HEK293 (cell line): ENCODE measurements around the gene PHF19.

ENCODE experiments used
- CTCF ChIA-PET: fragments of 350-600 bp; formaldehyde crosslinking; extraction: SDS; loops from one replicate; lab custom pipeline; 2021; ENCODE audit warnings: antibody characterized with exemption; lab: Yijun Ruan, JAX
- POLR2A ChIA-PET: fragments of 300-600 bp; formaldehyde crosslinking; extraction: SDS; loops from one replicate; lab custom pipeline; 2020; ENCODE audit warnings: antibody characterized with exemption, inconsistent platforms; lab: Yijun Ruan, JAX
- H3K27ac ChIP-seq: fragments of 200-500 bp; sonication (Bioruptor generic); 2 replicates; pipeline ENCODE4 v1.5.1; 2014; ENCODE audit warnings: low read depth, low read length, control low read depth, inconsistent platforms; ENCODE audit errors: extremely low read depth
- H3K36me3 ChIP-seq, 2 experiments: fragments of 200-500 bp in 1 of 2; sonication (Bioruptor generic) in 1 of 2; 1 replicate in 1 of 2; 2 replicates in 1 of 2; pipeline ENCODE4 v1.5.1; 2014 to 2017; ENCODE audit warnings: inconsistent platforms in 2 of 2, low read length in 2 of 2; ENCODE audit not compliant: control insufficient read depth in 2 of 2, insufficient read depth in 1 of 2
- H3K4me1 ChIP-seq: fragments of 200-500 bp; sonication (Bioruptor generic); 2 replicates; pipeline ENCODE4 v1.5.1; 2014; ENCODE audit warnings: mild to moderate bottlenecking, low read length, inconsistent platforms; ENCODE audit not compliant: control insufficient read depth, insufficient read depth
- H3K4me3 ChIP-seq: 2 replicates; pipeline ENCODE4 v1.5.1; 2011; ENCODE audit warnings: low read depth, mild to moderate bottlenecking, control low read depth, low read length, moderate library complexity
- H3K9me3 ChIP-seq: fragments of 200-500 bp; sonication (Bioruptor generic); 2 replicates; pipeline ENCODE4 v1.5.1; 2014; ENCODE audit warnings: low read depth, low read length, inconsistent platforms; ENCODE audit not compliant: control insufficient read depth, insufficient read depth
- EGR2 ChIP-seq: fragments of 450-650 bp; formaldehyde crosslinking; IDR thresholded peaks from 2 replicates; pipeline ENCODE4 v1.5.1; 2016; ENCODE audit warnings: low read depth, missing biosample characterization, missing genetic modification characterization
- HOXC10 ChIP-seq: sonication (generic); formaldehyde crosslinking; IDR thresholded peaks from 2 replicates; pipeline ENCODE4 v1.8.1; 2023; ENCODE audit warnings: mild to moderate bottlenecking, missing genetic modification reagents
- ZFHX2 ChIP-seq: fragments of 450-650 bp; formaldehyde crosslinking; conservative IDR thresholded peaks from 2 replicates; pipeline ENCODE4 v1.5.1; 2016; ENCODE audit warnings: missing biosample characterization, missing genetic modification characterization
- ZNF24 ChIP-seq: fragments of 450-650 bp; formaldehyde crosslinking; IDR thresholded peaks from 2 replicates; pipeline ENCODE4 v1.5.1; 2016; ENCODE audit warnings: missing biosample characterization, missing genetic modification characterization
- ZNF274 ChIP-seq, 2 experiments: fragments of 200-500 bp in 1 of 2; fragments of 450-650 bp in 1 of 2; sonication (Bioruptor generic) in 1 of 2; formaldehyde crosslinking in 1 of 2; IDR thresholded peaks; 2 replicates each; pipeline versions ENCODE4 v1.5.1 to v1.6.1; 2014 to 2016; ENCODE audit warnings: borderline replicate concordance in 1 of 2, inconsistent platforms in 1 of 2, low read length in 1 of 2, missing biosample characterization in 1 of 2, missing genetic modification characterization in 1 of 2
- ZNF366 ChIP-seq: fragments of 450-650 bp; formaldehyde crosslinking; conservative IDR thresholded peaks from 2 replicates; pipeline ENCODE4 v1.5.1; 2016; ENCODE audit warnings: missing biosample characterization, missing genetic modification characterization
- ZNF423 ChIP-seq: fragments of 450-650 bp; formaldehyde crosslinking; IDR thresholded peaks from 2 replicates; pipeline ENCODE4 v1.5.1; 2016; ENCODE audit warnings: missing biosample characterization, missing genetic modification characterization
- ZNF747 ChIP-seq: fragments of 450-650 bp; formaldehyde crosslinking; IDR thresholded peaks from 2 replicates; pipeline ENCODE4 v1.5.1; 2016; ENCODE audit warnings: missing biosample characterization, missing genetic modification characterization
- ZNF843 ChIP-seq: fragments of 450-650 bp; formaldehyde crosslinking; IDR thresholded peaks from 2 replicates; pipeline ENCODE4 v1.5.1; 2016; ENCODE audit warnings: missing biosample characterization, missing genetic modification characterization
- ZSCAN30 ChIP-seq: fragments of 450-650 bp; IDR thresholded peaks from 2 replicates; pipeline ENCODE4 v1.5.1; 2018; ENCODE audit warnings: missing biosample characterization, mild to moderate bottlenecking, missing genetic modification characterization, moderate library complexity
- TF ChIP-seq, protein P1 (sequence below): fragments of 450-650 bp; formaldehyde crosslinking; IDR thresholded peaks from 2 replicates; pipeline ENCODE4 v1.5.1; 2016; ENCODE audit warnings: missing biosample characterization, missing genetic modification characterization
- TF ChIP-seq, protein P2 (sequence below): fragments of 450-650 bp; formaldehyde crosslinking; IDR thresholded peaks from 2 replicates; pipeline ENCODE4 v1.5.1; 2016; ENCODE audit warnings: missing biosample characterization, missing genetic modification characterization

PHF19 gene

DNA sequence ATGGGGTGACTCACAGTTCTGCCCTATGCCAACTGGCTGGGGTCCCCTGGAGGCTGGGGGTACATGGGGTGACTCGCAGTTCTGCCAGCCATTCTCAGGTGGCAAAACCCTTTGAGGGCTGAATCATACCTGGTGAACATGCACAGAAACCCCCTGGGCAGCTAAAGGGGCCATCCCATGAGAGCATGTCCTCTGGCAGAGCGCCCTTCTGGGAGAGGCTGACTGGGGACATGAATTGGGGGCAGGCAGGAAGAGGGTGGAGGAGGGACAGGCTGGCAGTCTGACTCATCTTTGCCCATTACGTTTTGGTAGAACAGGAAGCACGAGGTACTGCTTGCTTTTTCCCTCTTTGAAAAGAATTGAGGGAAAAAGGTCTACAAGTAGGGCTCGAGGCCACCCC is 32.9 kb upstream of the PHF19 start:
- H3K9me3 ChIP-seq, result no peaks in the 10 kb centered on the region
- H3K4me1 ChIP-seq, result no peaks in the 10 kb centered on the region
- ChIA-PET POLR2A (no interaction called here), CTCF (interaction anchor here (0.7 kb wide), 1 partner anchor 144 kb away, joined by 3 read pairs; no protein-coding TSS in a partner anchor)
- TF ChIP-seq ZNF423 (tag by site-specific recombination), result no peak
- TF ChIP-seq ZNF843 (tag by site-specific recombination), result no peak
- TF ChIP-seq ZNF24 (tag by site-specific recombination), result no peak
- TF ChIP-seq ZNF366 (tag by site-specific recombination), result no peak
- no peak overlapping the region for H3K27ac ChIP-seq
- no peak overlapping the region for H3K4me3 ChIP-seq
- H3K36me3 ChIP-seq, result no peaks in the 10 kb centered on the region

DNA sequence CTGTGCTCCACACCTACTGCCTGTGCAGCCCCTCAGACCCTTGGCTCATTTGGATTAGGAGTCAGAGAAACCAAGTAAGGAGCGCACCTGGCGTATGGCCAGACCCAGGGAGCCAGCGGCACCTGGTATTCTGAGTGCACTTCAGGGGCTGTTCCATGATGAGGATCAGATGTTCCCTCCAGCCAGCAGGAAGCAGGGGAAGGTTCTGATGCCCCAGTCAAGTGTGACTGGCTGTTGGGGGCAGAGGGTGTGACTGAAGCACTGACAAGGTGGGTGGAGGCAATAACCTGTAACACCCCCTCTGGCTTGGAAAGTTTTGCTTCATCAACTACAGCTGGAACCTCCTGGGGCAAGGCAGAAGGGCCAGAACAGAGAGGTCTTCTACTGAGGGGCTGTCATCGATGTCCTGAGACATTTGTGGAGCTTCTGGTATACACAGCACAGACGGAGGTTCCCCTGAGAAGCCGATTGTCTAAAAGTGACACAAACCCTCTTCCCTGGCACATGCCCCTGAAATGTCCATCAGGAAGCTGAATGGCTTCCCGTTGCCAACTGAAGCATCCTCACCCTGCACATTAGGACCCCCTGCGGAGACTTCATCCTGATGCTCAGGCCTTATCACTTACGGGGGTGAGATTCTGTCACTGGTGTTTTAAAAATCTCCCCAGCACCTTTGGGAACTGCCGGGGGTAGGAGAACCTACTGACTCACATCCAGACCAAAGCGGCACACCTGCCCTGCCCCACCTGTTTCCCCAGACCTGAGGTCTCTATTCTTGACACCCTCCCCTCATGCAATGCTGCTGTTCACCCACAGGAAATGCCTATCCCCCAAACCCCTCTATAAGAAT is 28.6 kb upstream of the PHF19 start:
- POLR2A ChIA-PET, result no interaction called here
- TF ChIP-seq HOXC10 (CRISPR knock-in tag) (no peak), ZNF747 (tag by site-specific recombination) (no peak), ZSCAN30 (tag by site-specific recombination) (no peak)
- TF ChIP-seq, protein P1, sequence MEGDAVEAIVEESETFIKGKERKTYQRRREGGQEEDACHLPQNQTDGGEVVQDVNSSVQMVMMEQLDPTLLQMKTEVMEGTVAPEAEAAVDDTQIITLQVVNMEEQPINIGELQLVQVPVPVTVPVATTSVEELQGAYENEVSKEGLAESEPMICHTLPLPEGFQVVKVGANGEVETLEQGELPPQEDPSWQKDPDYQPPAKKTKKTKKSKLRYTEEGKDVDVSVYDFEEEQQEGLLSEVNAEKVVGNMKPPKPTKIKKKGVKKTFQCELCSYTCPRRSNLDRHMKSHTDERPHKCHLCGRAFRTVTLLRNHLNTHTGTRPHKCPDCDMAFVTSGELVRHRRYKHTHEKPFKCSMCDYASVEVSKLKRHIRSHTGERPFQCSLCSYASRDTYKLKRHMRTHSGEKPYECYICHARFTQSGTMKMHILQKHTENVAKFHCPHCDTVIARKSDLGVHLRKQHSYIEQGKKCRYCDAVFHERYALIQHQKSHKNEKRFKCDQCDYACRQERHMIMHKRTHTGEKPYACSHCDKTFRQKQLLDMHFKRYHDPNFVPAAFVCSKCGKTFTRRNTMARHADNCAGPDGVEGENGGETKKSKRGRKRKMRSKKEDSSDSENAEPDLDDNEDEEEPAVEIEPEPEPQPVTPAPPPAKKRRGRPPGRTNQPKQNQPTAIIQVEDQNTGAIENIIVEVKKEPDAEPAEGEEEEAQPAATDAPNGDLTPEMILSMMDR (tag by site-specific recombination), result no peak
- TF ChIP-seq, protein P2, sequence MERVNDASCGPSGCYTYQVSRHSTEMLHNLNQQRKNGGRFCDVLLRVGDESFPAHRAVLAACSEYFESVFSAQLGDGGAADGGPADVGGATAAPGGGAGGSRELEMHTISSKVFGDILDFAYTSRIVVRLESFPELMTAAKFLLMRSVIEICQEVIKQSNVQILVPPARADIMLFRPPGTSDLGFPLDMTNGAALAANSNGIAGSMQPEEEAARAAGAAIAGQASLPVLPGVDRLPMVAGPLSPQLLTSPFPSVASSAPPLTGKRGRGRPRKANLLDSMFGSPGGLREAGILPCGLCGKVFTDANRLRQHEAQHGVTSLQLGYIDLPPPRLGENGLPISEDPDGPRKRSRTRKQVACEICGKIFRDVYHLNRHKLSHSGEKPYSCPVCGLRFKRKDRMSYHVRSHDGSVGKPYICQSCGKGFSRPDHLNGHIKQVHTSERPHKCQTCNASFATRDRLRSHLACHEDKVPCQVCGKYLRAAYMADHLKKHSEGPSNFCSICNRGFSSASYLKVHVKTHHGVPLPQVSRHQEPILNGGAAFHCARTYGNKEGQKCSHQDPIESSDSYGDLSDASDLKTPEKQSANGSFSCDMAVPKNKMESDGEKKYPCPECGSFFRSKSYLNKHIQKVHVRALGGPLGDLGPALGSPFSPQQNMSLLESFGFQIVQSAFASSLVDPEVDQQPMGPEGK (tag by site-specific recombination), result no peak
- Histone ChIP-seq H3K4me3 (no peak overlapping the region), H3K4me1 (no peaks in the 10 kb centered on the region), H3K36me3 (no peaks in the 10 kb centered on the region), H3K27ac (no peak overlapping the region), H3K9me3 (no peaks in the 10 kb centered on the region)
- CTCF ChIA-PET, result no interaction called here

DNA sequence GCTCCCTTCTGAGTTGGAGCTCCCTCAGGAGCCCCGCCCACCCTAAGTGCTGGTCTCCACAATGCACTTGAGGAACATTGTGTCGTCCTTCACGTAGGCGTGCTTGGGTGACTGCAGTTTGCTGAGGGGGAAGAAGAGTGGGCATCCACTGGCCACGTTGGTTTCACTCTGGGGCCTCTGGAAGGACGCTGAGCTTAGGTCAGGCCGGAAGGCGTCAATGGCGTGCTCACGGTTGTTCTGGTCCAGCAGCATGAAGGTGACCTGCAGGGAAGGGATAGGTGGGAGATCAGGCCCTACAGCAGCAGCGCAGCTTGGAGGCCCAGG is 28.0 kb upstream of the PHF19 start:
- Histone ChIP-seq H3K4me1 (no peaks in the 10 kb centered on the region), H3K4me3 (no peak overlapping the region), H3K36me3 (no peaks in the 10 kb centered on the region), H3K9me3 (no peaks in the 10 kb centered on the region), H3K27ac (no peak overlapping the region)
- TF ChIP-seq EGR2 (tag by site-specific recombination) (peak; percentile 49; the same call in 1 of the 2 replicates), ZNF274 (IDR thresholded peaks at IDR 0.05; ENCODE audit: low read length) (no peak), ZNF274 (tag by site-specific recombination; IDR thresholded peaks at IDR 0.05; ENCODE audit: borderline replicate concordance) (no peak), ZFHX2 (tag by site-specific recombination) (peak; percentile 62)
- CTCF ChIA-PET, result no interaction called here
- POLR2A ChIA-PET, result interaction anchor here (1.4 kb wide), 1 partner anchor 19 kb away, joined by 3 read pairs; no protein-coding TSS in a partner anchor
